Fibroblast of pulmonary artery (primary cell): ENCODE data around the gene BIN1.

ENCODE experiments used
- DNase-seq: peaks from one replicate; pipeline ENCODE4 v3.0.0-alpha.2; 2010; ENCODE audit warnings: low read depth
- H3K4me3 ChIP-seq: replicated peaks from 2 replicates; pipeline ENCODE4 v1.5.1; 2011; ENCODE audit warnings: low read depth, mild to moderate bottlenecking, control low read depth, low read length, moderate library complexity
- TF ChIP-seq, protein P1 (sequence below): IDR thresholded peaks from 2 replicates; pipeline ENCODE4 v1.5.1; 2011; ENCODE audit warnings: mild to moderate bottlenecking, control low read depth, low read length, inconsistent platforms; ENCODE audit errors: missing control alignments

The BIN1 gene

GRCh38 chr2:127104166-127104660 is 2.7 kb downstream of the BIN1 start:
- TF ChIP-seq, protein P1, sequence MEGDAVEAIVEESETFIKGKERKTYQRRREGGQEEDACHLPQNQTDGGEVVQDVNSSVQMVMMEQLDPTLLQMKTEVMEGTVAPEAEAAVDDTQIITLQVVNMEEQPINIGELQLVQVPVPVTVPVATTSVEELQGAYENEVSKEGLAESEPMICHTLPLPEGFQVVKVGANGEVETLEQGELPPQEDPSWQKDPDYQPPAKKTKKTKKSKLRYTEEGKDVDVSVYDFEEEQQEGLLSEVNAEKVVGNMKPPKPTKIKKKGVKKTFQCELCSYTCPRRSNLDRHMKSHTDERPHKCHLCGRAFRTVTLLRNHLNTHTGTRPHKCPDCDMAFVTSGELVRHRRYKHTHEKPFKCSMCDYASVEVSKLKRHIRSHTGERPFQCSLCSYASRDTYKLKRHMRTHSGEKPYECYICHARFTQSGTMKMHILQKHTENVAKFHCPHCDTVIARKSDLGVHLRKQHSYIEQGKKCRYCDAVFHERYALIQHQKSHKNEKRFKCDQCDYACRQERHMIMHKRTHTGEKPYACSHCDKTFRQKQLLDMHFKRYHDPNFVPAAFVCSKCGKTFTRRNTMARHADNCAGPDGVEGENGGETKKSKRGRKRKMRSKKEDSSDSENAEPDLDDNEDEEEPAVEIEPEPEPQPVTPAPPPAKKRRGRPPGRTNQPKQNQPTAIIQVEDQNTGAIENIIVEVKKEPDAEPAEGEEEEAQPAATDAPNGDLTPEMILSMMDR, result no peak
- H3K4me3 ChIP-seq, result no peak overlapping the region
- DNase-seq, result no peak

DNA sequence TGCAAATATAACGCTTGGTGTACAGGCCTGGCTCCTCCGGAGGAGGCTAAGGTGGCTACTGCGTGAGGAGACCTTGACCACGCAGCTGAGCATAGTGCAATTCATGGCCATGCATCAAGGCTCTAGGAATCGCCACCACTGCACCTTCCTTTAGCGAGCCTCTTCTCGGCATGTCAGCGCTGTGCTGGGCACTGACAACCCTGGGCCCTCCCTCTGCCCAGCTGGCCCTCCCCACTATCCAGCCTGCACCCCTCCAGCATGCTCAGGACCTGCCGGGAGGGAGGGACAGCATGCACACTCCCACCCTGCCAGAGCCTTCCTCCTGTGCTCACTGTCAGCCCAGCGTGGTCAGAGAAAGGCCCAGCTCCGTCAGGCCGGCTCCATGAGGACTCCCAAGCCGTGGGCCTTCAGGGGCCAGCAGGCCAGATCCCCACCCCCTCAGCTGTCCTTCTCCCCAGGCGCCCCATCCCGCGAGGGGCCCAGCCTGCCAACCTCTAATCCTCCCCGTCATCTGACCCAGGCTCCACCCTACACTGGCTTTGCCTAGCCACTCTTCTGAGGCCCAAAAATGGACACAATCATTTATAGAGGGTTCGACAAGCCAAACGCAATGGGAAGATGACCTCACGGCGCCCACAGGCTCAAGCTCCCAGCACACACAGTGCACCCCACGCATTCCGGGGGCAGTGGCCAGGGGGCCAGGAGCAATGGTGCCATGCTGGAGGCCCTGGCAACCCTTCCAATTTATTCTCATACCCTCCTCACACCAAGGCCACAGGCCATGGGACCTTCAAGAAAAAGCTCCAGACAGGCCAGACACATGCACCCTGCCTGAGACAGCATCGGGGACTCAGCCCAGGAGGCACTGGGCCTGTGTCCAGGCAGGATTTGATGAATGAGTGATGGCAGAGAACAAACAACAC is 3.5 kb downstream of the BIN1 start:
- H3K4me3 ChIP-seq, result no peak overlapping the region
- DNase-seq, result no peak
- TF ChIP-seq, protein P1, result no peak

DNA sequence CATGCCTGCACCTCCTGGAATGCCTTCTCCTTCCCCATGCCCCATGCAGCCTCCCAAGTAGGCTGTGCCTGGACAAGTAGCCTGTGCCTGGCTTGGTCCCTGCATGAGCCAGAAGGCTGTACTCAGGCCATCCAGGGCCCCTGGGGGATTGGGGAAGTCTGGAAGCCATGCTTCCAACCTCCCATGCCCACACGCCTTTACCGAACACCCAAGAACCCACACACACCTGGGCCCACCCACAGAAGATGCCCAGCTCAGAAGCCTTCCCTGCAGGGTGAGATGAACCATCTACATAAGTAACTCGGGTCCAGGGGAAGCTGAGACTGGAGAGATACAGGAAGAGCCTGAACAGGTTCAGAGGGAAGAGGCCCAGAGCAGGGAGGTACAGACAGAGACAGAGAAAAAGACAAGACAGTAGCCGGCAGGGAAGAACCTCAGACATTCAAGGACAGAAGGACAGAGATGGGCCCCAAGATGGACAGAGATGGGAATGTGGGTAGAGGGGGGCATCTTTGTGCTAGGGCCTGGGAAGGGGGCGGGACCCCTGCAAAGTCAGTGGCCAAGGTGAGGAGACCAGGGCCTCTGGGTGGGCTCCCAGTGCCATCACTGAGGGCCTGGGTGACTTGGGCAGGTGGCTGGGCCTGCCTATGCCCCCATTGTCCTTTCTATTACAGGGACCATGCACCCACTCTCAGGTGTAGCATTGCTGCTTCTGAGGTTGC is 4.3 kb downstream of the BIN1 start:
- DNase-seq, result no peak
- no peak overlapping the region for H3K4me3 ChIP-seq
- TF ChIP-seq, protein P1, result no peak

GRCh38 chr2:127101756-127102477 is 5.0 kb downstream of the BIN1 start:
- TF ChIP-seq, protein P1, result no peak
- no peak for DNase-seq
- no peak overlapping the region for H3K4me3 ChIP-seq

- no peak overlapping the region for H3K4me3 ChIP-seq
- DNase-seq, result no peak
- TF ChIP-seq, protein P1, result no peak
Measured at GRCh38 chr2:127101048-127101611, 5.8 kb downstream of the BIN1 start.

DNA sequence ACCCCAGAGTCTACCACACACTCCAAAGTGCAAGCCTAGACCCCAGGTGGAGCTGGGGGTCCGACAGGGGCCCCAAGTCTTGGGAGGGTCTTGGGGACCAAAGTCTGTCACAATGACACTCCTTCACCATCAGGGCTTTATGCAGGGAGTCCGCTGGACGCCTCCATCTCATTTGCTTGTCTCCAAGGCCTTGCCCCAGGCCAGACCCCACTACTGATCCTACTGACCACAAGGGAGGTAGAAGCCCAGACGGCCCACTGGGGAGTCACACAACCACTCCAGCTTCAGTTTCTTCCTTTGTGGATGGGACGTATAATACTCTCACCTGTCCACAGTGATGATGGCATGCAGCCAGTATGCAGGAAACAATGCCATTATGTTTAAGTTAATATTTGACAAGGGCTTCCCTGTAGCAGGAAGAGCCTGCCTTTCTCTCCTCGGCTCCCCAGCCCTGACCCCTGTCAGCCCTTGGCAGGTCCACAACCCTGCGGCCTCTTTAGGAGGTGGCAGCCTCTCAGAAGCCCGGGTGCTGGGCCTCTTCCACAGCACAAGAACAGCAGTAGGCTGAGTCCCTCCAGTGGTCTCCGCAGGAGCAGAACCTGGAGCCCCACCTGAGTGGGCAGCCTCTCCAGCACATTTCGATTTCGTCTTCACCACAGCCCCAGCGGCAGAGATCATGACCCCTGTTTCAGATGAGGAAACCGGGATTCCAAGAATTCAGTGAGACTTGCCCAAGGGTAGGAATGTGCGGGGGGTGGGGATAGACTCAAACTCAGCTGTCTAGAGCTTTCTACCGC is 6.5 kb downstream of the BIN1 start:
- H3K4me3 ChIP-seq, result no peak overlapping the region
- TF ChIP-seq, protein P1, result no peak
- peak; percentile 33 for DNase-seq
